ENCODE data around the gene COX6B2.
A peak's percentile ranks its signal among the peaks of the same experiment; 100 is the strongest.
"Not testable (repeated sequence)": the region's sequence is repeated elsewhere in the genome, so short reads cannot be mapped to it uniquely, and the experiment has no call there.

The COX6B2 gene

GRCh38 chr19:55339889-55340783 lies 14.4 kb downstream of the COX6B2 start:
- no peak for DNase-seq (ENCODE audit: low spot score)
- no peak for TF ChIP-seq CTCF (IDR thresholded peaks at IDR 0.05; ENCODE audit: extremely low read depth, insufficient read depth, missing control alignments)

GRCh38 chr19:55339105-55339888 lies 15.2 kb downstream of the COX6B2 start, which contains the start of gene KMT5C:
KMT5C (plus strand) TSS chr19:55339876; CDS start chr19:55341937, 2,061 bp downstream.
- in situ Hi-C loops (cut with MboI; ENCODE audit: low pct_unique_long_range_greater_than_20kb, low sequenced_read_pairs, unreplicated experiment): no loop called here
- TF ChIP-seq CTCF (IDR thresholded peaks at IDR 0.05; ENCODE audit: extremely low read depth, insufficient read depth, missing control alignments): no peak

More at GRCh38 chr19:55339889-55340783, 14.4 kb downstream of the COX6B2 start:
- in situ Hi-C loops (cut with MboI; ENCODE audit: low pct_unique_long_range_greater_than_20kb, low sequenced_read_pairs, unreplicated experiment): no loop called here

GRCh38 chr19:55336101-55336500 lies 18.4 kb downstream of the COX6B2 start:
- in situ Hi-C loops (cut with MboI; ENCODE audit: low pct_unique_long_range_greater_than_20kb, low sequenced_read_pairs, unreplicated experiment): no loop called here
- DNase-seq (ENCODE audit: low spot score): no peak

More at GRCh38 chr19:55339105-55339888, 15.2 kb downstream of the COX6B2 start, which contains the start of gene KMT5C:
- DNase-seq (ENCODE audit: low spot score): peak; percentile 99

GRCh38 chr19:55333870-55334269 lies 20.6 kb downstream of the COX6B2 start:
- in situ Hi-C loops (cut with MboI; ENCODE audit: low pct_unique_long_range_greater_than_20kb, low sequenced_read_pairs, unreplicated experiment): no loop called here
- no peak for DNase-seq (ENCODE audit: low spot score)
- TF ChIP-seq CTCF (IDR thresholded peaks at IDR 0.05; ENCODE audit: extremely low read depth, insufficient read depth, missing control alignments): no peak

More at GRCh38 chr19:55336101-55336500, 18.4 kb downstream of the COX6B2 start:
- no peak for TF ChIP-seq CTCF (IDR thresholded peaks at IDR 0.05; ENCODE audit: extremely low read depth, insufficient read depth, missing control alignments)

- in situ Hi-C loops (cut with MboI; ENCODE audit: low pct_unique_long_range_greater_than_20kb, low sequenced_read_pairs, unreplicated experiment); DNase-seq (ENCODE audit: low spot score): not testable (repeated sequence)
Measured at GRCh38 chr19:55329791-55330190, 24.7 kb downstream of the COX6B2 start.

- in situ Hi-C loops (cut with MboI; ENCODE audit: low pct_unique_long_range_greater_than_20kb, low sequenced_read_pairs, unreplicated experiment); DNase-seq (ENCODE audit: low spot score): not testable (repeated sequence)
Measured at GRCh38 chr19:55328774-55329318, 25.7 kb downstream of the COX6B2 start.

GRCh38 chr19:55325172-55325571 lies 29.3 kb downstream of the COX6B2 start, which contains the start of gene TMEM150B:
TMEM150B (minus strand) TSS chr19:55325341; CDS start chr19:55321036, 4,305 bp downstream.
- no peak for TF ChIP-seq CTCF (IDR thresholded peaks at IDR 0.05; ENCODE audit: extremely low read depth, insufficient read depth, missing control alignments)
- in situ Hi-C loops (cut with MboI; ENCODE audit: low pct_unique_long_range_greater_than_20kb, low sequenced_read_pairs, unreplicated experiment): no loop called here
- DNase-seq (ENCODE audit: low spot score): no peak
